Measurements from ENCODE around the gene SERPINA5. TPM values are rescaled to one million over a fixed set of nuclear protein-coding genes. Genes with fewer than 3 reads are reported as not detected.

SERPINA5 gene
- total RNA-seq, 1 donor from 2014 or later, result 2.4 TPM

GRCh38 chr14:94615823-94616570 lies 34.8 kb downstream of the SERPINA5 start:
- DNase-seq (ENCODE audit: low read depth), result no peak
- no peak for TF ChIP-seq CTCF (conservative IDR thresholded peaks at IDR 0.05; ENCODE audit: low read depth, low read length)
- H3K4me3 ChIP-seq (ENCODE audit: low read depth, low read length), result no peak overlapping the region

DNA sequence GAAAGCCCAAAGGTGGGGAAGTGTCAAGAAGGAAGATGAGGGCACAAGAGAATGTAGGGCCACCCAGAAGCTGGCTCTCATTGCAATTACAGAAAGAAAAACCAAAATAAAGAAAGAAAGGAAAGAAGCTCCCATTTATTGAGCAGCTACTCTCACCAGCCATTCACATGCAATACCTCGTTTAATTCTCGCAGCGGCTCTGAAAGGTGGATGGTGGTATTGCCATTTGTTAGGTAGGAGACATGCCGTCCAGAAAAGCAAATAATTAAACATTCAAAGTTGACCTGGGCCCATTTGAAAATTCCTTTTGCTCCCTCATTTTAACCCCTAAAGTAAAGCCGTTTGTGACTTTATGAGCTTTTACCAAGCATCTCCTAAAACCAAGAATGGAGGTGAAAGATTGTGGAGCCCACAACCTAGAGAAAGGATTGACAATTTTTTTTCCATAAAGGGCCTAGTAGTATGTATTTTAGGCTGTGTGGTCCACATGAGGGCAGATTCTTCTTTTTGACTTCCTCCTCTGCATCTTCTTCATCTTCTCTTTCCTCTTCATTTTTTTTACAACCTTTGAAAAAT lies 36.2 kb downstream of the SERPINA5 start:
- DNase-seq (ENCODE audit: low read depth), result no peak
- TF ChIP-seq CTCF (conservative IDR thresholded peaks at IDR 0.05; ENCODE audit: low read depth, low read length), result no peak
- no peak overlapping the region for H3K4me3 ChIP-seq (ENCODE audit: low read depth, low read length)

GRCh38 chr14:94617988-94618822 lies 37.0 kb downstream of the SERPINA5 start:
- no peak for TF ChIP-seq CTCF (conservative IDR thresholded peaks at IDR 0.05; ENCODE audit: low read depth, low read length)
- no peak overlapping the region for H3K4me3 ChIP-seq (ENCODE audit: low read depth, low read length)
- no peak for DNase-seq (ENCODE audit: low read depth)

DNA sequence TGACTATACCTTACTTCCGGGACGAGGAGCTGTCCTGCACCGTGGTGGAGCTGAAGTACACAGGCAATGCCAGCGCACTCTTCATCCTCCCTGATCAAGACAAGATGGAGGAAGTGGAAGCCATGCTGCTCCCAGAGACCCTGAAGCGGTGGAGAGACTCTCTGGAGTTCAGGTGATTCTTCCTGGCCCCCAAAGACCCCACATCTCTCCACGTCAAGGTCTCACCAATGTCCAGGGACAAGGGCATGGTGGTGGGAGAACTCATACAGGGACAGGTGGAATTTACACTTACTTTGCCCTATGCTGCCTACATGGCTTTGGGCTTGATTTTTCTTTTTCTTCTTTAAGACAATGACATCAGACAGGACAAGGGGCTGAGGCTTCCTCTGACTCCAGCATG lies 38.1 kb downstream of the SERPINA5 start:
- no peak for TF ChIP-seq CTCF (conservative IDR thresholded peaks at IDR 0.05; ENCODE audit: low read depth, low read length)
- H3K4me3 ChIP-seq (ENCODE audit: low read depth, low read length), result no peak overlapping the region
- no peak for DNase-seq (ENCODE audit: low read depth)

- no peak for TF ChIP-seq CTCF (conservative IDR thresholded peaks at IDR 0.05; ENCODE audit: low read depth, low read length)
- DNase-seq (ENCODE audit: low read depth), result no peak
- H3K4me3 ChIP-seq (ENCODE audit: low read depth, low read length), result no peak overlapping the region
Measured at GRCh38 chr14:94620597-94620996, 39.4 kb downstream of the SERPINA5 start.

- no peak for DNase-seq (ENCODE audit: low read depth)
- H3K4me3 ChIP-seq (ENCODE audit: low read depth, low read length), result no peak overlapping the region
- TF ChIP-seq CTCF (conservative IDR thresholded peaks at IDR 0.05; ENCODE audit: low read depth, low read length), result no peak
Measured at GRCh38 chr14:94621358-94622134, 40.3 kb downstream of the SERPINA5 start.
